Measurements from ENCODE around the gene LAMTOR1.
A peak's percentile ranks its signal among the peaks of the same experiment; 100 is the strongest.

LAMTOR1 gene

GRCh38 chr11:72075109-72075508, 28.0 kb downstream of the LAMTOR1 start:
- H3K36me3 ChIP-seq (ENCODE audit: insufficient read depth, low read length): peaks cover 27% of the 10 kb centered on the region
- no peaks in the 10 kb centered on the region for H3K27me3 ChIP-seq (ENCODE audit: insufficient read depth, low read length, poor library complexity)
- H3K79me2 ChIP-seq (ENCODE audit: insufficient read depth, low read length): peaks cover 98% of the 10 kb centered on the region
- no peak overlapping the region for H3K27ac ChIP-seq (ENCODE audit: low read length)
- peaks cover 50% of the 10 kb centered on the region for H4K20me1 ChIP-seq (ENCODE audit: insufficient read depth, low read length)
- H3K4me2 ChIP-seq (ENCODE audit: insufficient read depth, low read length): peak overlapping the region; percentile 5; the same call in 1 of the 2 replicates
- ATAC-seq (ENCODE audit: insufficient read depth, low read depth) (no peak), DNase-seq (no peak)
- H3K9ac ChIP-seq (ENCODE audit: low read depth, low read length): no peak overlapping the region
- peaks cover 30% of the 10 kb centered on the region for H3K4me1 ChIP-seq (ENCODE audit: insufficient read depth, low read length)
- no peaks in the 10 kb centered on the region for H3K9me3 ChIP-seq (ENCODE audit: insufficient read depth, low read length, severe bottlenecking)
- H2AFZ ChIP-seq (ENCODE audit: low read depth, low read length): no peak overlapping the region
- H3K4me3 ChIP-seq (ENCODE audit: low read depth in 1 of 2, low read length in 2 of 2): no peak overlapping the region
- TF ChIP-seq EZH2 (IDR thresholded peaks at IDR 0.05; ENCODE audit: borderline replicate concordance, low read depth, low read length, severe bottlenecking): no peak
- peak; percentile 39 for TF ChIP-seq CTCF (IDR thresholded peaks at IDR 0.05; ENCODE audit: borderline replicate concordance, extremely low read depth, low read length, poor library complexity, severe bottlenecking)

- Histone ChIP-seq H3K27me3 (ENCODE audit: insufficient read depth, low read length, poor library complexity) (no peaks in the 10 kb centered on the region), H2AFZ (ENCODE audit: low read depth, low read length) (no peak overlapping the region), H3K27ac (ENCODE audit: low read length) (peak overlapping the region; percentile 28; the same call in 1 of the 2 replicates), H3K9me3 (ENCODE audit: insufficient read depth, low read length, severe bottlenecking) (no peaks in the 10 kb centered on the region), H3K4me2 (ENCODE audit: insufficient read depth, low read length) (no peak overlapping the region), H3K4me1 (ENCODE audit: insufficient read depth, low read length) (peaks cover 8% of the 10 kb centered on the region), H3K9ac (ENCODE audit: low read depth, low read length) (no peak overlapping the region), H3K79me2 (ENCODE audit: insufficient read depth, low read length) (peaks cover 98% of the 10 kb centered on the region), H3K4me3 (ENCODE audit: low read depth in 1 of 2, low read length in 2 of 2) (no peak overlapping the region), H3K36me3 (ENCODE audit: insufficient read depth, low read length) (peaks cover 48% of the 10 kb centered on the region), H4K20me1 (ENCODE audit: insufficient read depth, low read length) (peaks cover 53% of the 10 kb centered on the region)
- TF ChIP-seq EZH2 (IDR thresholded peaks at IDR 0.05; ENCODE audit: borderline replicate concordance, low read depth, low read length, severe bottlenecking): no peak
- ATAC-seq (ENCODE audit: insufficient read depth, low read depth) (peak; percentile 76), DNase-seq (peak; percentile 13)
Measured at GRCh38 chr11:72072348-72072747, 30.7 kb downstream of the LAMTOR1 start.

GRCh38 chr11:72070491-72070890, 32.6 kb downstream of the LAMTOR1 start:
- Histone ChIP-seq H3K36me3 (ENCODE audit: insufficient read depth, low read length) (peaks cover 55% of the 10 kb centered on the region), H3K4me2 (ENCODE audit: insufficient read depth, low read length) (no peak overlapping the region), H3K9me3 (ENCODE audit: insufficient read depth, low read length, severe bottlenecking) (no peaks in the 10 kb centered on the region), H4K20me1 (ENCODE audit: insufficient read depth, low read length) (peaks cover 54% of the 10 kb centered on the region), H3K4me3 (ENCODE audit: low read depth in 1 of 2, low read length in 2 of 2) (no peak overlapping the region), H3K4me1 (ENCODE audit: insufficient read depth, low read length) (peaks cover 8% of the 10 kb centered on the region), H3K27me3 (ENCODE audit: insufficient read depth, low read length, poor library complexity) (no peaks in the 10 kb centered on the region), H3K9ac (ENCODE audit: low read depth, low read length) (no peak overlapping the region), H3K27ac (ENCODE audit: low read length) (no peak overlapping the region), H2AFZ (ENCODE audit: low read depth, low read length) (no peak overlapping the region), H3K79me2 (ENCODE audit: insufficient read depth, low read length) (peaks cover 97% of the 10 kb centered on the region)
- no peak for ATAC-seq (ENCODE audit: insufficient read depth, low read depth)
- no peak for DNase-seq
- TF ChIP-seq CTCF (IDR thresholded peaks at IDR 0.05; ENCODE audit: borderline replicate concordance, extremely low read depth, low read length, poor library complexity, severe bottlenecking) (no peak), EZH2 (IDR thresholded peaks at IDR 0.05; ENCODE audit: borderline replicate concordance, low read depth, low read length, severe bottlenecking) (no peak)

GRCh38 chr11:72069787-72070251, 33.3 kb downstream of the LAMTOR1 start:
- Histone ChIP-seq H3K36me3 (ENCODE audit: insufficient read depth, low read length) (peaks cover 51% of the 10 kb centered on the region), H4K20me1 (ENCODE audit: insufficient read depth, low read length) (peaks cover 54% of the 10 kb centered on the region), H3K9ac (ENCODE audit: low read depth, low read length) (no peak overlapping the region), H3K27me3 (ENCODE audit: insufficient read depth, low read length, poor library complexity) (no peaks in the 10 kb centered on the region), H3K27ac (ENCODE audit: low read length) (no peak overlapping the region), H3K4me1 (ENCODE audit: insufficient read depth, low read length) (peaks cover 8% of the 10 kb centered on the region), H3K9me3 (ENCODE audit: insufficient read depth, low read length, severe bottlenecking) (no peaks in the 10 kb centered on the region), H3K4me3 (ENCODE audit: low read depth in 1 of 2, low read length in 2 of 2) (no peak overlapping the region), H3K79me2 (ENCODE audit: insufficient read depth, low read length) (peaks cover 93% of the 10 kb centered on the region), H2AFZ (ENCODE audit: low read depth, low read length) (no peak overlapping the region), H3K4me2 (ENCODE audit: insufficient read depth, low read length) (no peak overlapping the region)
- DNase-seq: no peak
- no peak for TF ChIP-seq CTCF (IDR thresholded peaks at IDR 0.05; ENCODE audit: borderline replicate concordance, extremely low read depth, low read length, poor library complexity, severe bottlenecking)
- no peak for TF ChIP-seq EZH2 (IDR thresholded peaks at IDR 0.05; ENCODE audit: borderline replicate concordance, low read depth, low read length, severe bottlenecking)
- ATAC-seq (ENCODE audit: insufficient read depth, low read depth): no peak
